TTC549 (cell line): ENCODE data around the gene MATK.
"Not testable (repeated sequence)": the region's sequence is repeated elsewhere in the genome, so short reads cannot be mapped to it uniquely, and the experiment has no call there.

Experiments used
- FAIRE-seq: peaks from 2 replicates; lab custom pipeline; 2012; peaks lifted over from hg19 to GRCh38; lab: Jason Lieb, UNC

Gene MATK

DNA sequence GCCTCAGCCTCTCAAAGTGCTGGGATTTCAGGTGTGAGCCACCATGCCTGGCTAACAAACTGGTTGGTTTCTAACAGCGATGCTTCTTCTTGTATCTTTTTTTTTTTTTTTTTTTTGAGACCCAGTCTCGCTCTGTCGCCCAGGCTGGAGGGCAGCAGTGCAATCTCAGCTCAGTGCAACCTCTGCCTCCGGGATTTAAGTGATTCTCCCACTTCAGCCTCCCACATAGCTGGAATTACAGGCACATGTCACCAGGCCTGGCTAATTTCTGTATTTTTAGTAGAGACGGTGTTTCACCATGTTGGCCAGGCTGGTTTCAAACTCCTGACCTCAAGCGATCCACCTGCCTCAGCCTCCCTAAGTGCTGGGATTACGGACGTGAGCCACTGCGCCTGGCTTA is 30.0 kb upstream of the MATK start:
- not testable (repeated sequence) for FAIRE-seq

DNA sequence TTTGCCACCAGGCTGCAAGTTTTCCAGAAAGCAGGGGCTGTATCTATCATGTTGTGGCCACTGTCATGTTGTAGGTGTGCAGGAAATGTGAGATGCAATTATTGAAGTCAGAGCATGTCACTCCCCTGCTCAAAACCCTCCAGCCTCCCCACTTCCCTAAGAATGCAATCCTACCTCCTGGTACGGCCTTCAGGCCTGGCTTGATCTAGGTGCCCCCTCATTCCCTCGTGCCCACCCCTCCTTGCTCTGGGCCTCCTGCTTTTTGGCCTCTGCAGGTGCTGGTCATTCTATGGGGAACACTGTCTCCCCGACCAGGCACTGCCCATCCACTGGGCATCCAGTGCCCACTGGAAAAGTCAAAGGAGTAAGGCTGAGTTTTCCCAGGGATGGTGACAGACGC is 28.5 kb upstream of the MATK start:
- FAIRE-seq = no peak

DNA sequence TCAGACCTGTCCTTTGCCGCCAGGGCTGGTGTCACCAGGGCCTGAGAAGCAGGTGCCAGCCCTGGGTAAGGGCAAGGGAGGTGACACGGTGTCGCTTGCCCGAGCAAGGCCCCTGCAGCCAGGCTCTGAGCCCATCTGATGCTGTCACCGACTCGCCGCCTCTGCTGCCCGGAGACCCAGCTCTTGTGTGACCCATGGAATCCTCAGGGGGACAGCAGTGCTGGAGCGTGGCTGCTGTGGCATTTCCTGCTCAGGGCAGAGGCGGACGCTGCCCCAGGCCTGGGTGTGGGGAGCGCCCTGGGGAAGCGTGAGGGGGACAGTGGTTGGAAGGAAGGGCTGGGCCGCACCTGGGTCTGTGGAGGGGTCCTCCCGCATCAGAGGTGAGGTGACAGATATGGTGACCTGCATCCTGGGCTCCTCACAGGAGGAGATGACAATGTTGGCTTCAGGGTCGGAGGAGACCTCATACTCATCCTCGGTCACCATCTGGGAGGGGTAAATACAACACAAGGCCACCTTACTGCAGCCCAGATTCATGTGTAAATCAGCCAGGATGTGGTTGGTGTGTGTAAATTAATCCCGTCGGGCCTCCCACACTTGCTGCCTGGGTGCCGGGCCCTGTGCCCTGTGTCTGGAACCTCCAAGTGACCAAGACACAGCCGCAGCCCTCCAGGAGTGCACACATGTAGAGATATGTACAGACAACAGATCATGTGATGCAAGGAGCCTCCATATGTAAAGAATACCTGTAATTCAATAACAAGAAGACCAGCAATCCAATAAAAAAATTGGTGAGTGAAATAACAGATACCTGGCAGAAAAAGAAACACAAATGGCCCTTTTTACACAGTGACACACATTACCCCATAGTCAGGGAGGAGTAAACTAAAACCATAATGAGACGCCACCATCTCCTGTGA is 27.6 kb upstream of the MATK start:
- no peak for FAIRE-seq

DNA sequence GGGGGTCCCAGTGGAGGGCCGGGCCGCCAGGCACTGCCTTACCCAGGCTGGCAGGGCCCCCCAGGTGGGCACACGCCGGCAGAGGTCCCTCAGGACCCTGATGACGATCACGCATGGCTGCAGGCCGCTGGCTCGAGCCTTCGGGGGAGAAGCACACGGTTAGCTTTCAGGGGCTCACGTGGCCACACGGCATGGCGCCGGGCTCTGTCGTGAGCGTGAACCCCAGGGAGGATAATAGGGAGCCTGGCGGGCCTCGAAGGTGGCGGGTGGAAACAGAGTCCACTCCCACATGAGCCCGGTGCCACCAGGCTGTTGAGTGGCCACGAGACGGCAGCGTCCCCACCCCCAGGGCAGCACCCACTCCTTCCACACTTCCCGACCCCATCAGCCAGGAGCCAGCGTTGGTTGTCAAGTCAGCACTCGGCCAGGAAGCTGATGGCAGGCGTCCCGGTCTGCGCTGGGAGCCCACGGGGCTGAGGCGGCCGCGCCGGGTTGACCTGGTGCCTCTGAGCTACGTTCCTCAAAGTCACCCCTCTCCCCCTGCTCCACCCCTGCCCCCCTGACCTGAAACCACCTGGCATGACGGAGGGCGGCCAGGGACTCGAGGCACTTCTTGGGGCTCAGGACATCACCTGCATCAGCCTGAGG is 24.7 kb upstream of the MATK start:
- no peak for FAIRE-seq

DNA sequence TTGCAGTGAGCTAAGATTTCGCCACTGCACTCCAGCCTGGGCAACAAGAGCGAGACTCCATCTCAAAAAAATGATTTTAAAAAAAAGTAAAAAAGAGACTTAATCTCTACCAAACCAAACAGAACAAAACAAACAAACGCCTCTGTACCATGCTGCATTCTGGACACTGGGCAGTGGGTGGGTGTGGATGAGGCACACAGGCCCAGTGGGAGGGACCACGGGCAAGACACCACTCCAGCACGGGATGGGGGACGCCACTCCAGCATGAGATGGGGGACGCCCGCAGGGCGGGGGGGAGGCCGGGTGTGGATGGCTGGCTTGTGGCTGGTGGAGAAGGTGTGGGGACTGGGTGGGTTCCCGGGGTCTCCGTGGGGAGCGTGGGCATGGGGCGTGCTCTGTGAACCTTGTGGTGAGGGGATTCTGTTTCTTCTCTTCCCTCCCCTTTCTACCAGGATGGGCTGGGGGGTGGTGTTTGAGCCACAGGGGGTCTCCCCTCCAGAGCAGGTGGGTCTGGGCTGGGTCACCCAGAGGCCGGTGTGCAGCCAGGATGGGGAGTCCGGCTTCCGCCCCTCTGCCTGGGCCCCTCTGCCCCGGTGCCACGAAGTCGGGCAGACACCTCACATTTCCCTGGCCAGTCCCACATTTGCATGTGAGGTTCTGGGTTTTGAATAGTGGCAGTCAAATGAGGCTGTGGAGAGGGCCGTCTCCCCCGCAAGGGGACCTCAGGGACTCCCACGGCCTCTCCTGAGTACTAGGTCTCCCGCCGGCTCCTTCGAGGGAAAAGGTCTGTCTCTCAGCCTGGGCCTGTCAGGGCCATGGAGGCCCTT is 23.9 kb upstream of the MATK start:
- no peak for FAIRE-seq

DNA sequence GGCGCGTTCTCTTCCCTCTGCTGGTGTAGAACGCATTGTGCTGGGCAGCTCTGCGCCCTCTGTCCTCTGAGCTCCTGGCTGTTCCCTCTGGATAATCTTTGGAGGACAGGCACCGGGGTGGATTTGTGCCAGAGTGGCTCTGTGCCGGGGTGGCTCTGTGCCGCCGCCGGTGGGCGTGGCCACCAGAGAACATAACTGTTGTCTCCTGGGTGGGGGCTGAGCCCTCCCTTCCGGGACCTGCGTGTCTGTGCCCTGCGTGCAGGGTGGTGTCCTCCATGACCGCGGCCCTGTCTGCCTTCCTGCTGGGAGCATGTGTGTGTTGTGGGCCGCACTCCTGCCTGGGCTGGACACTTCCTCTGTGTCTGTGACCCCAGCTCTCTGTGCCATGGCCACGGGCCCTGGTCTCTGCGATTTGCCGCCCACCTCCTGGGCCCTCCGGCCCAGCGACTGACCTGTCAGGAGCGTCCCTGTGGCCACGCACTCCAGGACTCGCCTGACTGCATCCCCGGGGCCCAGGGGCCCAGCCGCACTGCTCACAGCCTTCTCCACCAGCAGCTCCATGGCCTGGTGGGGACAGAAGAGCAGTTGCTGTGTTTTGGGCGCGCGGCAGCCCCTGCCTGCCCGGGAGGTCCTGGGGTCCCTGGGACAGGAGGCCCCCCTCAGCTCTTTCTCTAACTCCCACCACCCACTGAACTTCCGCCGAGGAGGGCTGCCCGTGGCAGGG is 22.4 kb upstream of the MATK start:
- FAIRE-seq = no peak

DNA sequence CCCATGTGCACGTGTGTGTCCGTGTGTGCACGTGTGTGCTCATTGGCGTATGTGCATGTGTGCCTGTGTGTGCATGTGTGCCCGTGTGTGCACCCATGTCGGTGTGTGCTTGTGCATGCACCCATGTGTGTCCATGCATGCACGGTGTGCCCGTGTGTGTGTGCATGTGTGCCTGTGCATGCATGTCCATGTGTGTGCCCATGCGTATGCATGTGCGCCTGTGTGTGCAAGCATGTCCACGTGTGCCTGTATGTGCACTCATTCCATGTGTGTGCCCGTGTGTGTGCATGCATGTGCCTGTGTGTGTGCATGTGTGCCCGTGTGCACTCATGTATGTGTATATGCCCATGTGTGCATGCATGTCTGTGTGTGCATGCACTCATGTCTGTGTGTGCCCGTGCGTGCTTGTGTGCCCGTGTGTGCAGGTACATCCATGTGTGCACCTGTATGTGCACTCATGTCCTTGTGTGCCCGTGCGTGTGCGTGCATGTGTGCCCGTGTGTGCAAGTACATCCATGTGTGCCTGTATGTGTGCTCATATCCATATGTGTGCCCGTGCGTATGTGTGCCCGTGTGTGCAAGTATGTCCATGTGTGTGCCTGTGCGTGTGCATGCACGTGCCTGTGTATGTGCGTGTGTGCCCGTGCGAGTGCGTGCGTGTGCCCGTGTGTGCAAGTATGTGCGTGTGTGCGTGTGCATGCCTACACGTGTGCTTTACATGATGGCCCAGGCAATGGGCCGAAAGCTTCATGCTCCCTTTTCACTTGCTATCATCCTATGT is 21.6 kb upstream of the MATK start:
- FAIRE-seq = no peak

DNA sequence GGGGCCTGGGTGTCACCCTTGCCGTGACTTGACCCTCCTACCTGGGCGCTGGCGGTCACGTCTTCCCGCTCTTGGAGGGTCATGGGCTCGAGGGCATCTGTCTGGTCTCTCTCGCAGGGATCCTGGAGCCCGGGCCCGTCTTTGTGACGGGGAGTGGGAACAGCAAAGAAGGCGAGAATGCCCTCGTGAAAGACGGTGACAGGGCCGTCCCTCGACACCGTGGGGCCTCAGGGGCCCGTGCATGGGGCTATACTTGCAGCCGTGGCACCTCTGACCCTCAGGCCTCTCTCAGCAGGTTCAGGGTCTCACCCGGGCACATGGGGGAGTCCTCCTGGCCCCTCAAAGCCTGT is 20.9 kb upstream of the MATK start:
- no peak for FAIRE-seq

DNA sequence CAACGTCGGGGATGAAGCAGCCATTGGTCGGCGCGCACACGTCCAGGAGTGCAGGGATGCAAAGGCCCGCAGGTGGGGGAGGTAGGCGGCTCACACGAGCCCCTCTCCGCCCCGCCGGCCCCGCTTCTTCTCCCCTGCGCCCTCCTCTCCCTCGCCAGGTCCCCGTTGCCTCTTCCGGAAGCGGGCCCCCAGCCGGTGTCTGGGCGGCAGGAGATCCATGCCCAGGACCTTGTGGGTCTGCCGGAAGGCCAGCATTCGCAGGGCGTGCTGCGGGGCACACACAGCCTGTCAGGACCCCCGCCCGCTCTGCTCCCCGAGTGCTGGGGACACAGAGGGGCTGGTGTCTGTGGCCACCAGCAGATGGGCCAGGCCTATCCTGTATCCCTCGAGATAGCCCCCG is 19.7 kb upstream of the MATK start:
- FAIRE-seq = no peak

DNA sequence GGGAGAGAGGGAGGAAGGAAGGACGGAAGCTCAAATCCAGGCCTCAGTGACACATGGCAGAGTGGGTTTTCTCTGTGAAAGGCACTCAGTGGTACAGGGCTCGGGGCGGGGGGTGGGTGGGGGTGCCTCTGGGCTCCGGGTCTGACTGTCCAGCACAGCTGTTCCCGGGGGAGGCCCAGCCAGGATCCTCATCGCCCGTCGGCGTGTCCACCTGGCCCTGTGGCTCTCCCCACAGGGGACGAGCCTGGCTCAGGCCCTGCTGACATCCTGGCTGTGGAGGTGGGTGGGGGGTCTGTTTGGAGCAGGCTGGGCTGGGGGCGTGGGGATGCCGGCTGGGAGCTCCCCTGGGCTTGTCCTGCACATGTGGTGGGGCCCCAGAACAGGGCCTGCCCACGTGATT is 18.2 kb upstream of the MATK start:
- no peak for FAIRE-seq

DNA sequence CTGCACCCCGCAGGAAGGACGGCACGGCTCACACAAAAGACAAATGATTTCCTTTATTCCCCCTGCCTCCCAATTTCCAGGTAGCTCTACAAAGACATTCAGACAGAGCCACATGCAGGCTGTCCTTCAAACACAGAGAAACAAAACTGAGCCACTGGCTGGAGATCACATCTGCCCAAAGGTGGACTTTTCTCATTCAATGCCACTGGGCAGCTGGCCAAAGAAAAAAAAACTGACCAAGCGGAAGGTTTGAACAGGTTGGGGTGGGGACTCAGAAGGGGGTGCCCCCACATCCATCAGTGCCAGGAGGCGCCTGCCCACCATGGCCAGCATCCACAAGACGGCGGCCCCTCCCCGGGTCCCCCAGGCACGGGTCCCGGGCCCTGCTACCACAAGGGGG is 17.8 kb upstream of the MATK start:
- no peak for FAIRE-seq

DNA sequence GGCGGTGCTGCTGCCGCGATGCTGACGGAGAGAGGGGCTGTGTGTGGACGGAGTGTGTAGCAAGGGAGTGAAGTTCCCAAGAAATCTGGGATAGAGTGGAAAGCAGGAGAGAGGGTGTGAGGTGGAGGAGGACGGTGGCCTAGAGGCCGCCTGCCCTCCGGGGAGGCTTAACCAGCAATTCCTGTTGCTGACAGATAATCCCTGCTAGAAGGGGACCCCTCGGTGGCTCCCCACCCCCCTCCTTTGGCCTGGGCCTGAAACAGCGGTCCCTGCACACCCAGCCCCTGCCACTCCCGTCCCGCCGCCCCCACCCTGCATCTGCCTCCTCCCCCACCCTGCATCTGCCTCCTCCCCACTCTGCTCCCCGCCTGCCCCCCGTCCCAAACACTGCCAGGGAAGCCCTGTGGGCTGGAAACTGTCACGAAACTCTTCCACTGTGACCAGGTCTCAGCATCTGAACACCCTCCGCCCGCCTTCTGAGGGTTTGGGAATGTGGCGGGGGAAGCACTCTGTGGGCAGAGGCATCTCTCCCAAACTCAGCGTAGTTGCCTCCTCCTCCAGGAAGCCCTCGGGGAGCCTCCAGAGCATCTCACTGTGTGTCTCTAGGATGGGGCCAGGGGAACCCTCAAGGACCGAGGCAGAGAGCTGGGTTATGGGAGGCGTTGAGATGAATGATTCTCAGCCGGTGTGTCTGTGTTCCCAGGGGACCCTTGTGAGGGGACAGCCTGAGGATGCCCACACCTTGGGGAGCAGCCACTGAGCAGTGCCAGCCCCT is 17.1 kb upstream of the MATK start:
- no peak for FAIRE-seq

DNA sequence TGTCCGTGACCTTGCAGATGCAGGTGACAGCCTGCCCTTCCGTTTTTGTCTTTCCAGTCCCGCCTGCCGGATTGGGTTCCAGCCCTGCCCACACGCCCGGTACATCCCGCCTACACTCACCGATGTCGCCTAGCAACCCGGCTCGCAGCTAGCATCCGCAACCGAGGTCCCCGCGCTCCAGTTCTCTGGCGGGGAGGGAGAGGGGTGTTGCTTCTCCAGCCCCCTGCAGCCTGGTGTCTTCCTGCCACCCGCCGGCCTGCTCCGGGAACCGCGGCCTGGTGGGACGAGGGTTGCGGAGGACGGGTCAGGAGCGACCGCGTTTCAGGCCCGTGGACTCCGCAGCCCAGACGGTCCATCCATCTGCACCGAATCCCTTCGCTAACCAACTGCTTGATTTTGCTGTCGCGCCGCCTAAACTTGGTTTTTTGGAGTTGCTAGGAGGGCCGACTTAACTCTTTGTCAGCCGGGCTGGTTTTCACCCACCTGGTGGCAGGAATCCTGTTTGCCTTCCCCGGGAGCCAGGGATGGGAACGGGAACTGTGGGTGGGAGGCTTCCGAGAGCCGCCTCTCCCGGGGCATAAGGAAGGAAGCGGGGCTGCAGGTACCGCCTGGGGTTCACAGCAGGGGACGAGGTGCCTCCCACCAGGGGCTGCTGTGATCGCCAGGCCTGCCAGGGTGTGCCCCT is 15.4 kb upstream of the MATK start:
- no peak for FAIRE-seq

DNA sequence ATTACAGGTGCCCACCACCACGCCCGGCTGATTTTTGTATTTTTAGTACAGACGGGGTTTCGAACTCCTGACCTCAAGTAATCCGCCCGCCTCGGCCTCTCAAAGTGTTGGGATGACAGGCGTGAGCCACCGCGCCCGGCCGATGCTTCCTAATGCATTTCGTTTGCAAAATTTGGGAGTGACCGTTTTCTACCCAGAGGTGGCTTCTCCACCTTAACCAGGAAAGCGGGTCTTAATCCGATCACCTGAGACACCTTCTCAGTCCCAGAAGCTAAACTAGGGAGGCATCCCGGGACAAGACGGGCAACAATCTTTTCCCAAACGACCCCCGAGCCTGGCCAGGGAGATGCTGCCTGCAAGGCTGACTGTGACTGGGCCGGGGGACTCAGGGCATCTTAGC is 14.8 kb upstream of the MATK start:
- no peak for FAIRE-seq

DNA sequence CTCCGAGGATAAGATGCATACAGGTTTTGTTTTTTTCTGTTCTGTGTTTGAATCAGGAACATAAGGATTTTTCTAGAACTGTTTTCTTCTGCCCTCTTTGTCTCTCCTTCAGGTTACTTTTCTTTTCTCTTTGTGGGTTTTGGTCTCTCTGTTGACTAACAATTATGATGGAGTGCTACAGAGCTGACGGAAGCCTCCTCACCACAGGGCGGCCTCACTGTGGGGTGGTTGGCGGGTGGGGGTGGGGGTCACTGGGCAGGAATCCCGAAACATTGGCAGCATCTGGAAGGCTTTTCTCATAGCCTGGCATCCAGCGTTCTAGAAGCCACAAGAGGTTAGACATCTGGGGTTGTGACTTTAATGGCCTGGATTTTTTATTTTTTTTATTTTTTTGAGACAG is 12.0 kb upstream of the MATK start:
- FAIRE-seq = no peak

DNA sequence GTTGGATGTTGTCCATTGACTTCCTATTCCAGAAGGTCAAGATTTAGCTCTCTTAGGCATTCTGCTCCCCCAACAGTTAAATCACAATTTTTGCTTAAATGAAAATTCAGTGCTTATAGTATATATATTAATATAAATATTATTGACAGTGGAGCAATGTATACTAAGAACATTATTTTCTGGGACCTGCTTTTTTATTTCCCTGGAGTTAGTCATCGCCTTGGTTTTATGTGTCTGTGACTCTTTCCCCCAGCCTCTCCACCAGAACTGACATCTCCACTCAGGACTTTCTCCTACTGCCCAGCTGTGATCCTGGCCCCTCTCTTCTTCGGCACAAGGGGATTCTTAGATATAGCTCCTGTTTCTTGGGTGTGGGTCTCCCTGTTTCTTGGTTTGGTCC is 10.2 kb upstream of the MATK start:
- FAIRE-seq = no peak

DNA sequence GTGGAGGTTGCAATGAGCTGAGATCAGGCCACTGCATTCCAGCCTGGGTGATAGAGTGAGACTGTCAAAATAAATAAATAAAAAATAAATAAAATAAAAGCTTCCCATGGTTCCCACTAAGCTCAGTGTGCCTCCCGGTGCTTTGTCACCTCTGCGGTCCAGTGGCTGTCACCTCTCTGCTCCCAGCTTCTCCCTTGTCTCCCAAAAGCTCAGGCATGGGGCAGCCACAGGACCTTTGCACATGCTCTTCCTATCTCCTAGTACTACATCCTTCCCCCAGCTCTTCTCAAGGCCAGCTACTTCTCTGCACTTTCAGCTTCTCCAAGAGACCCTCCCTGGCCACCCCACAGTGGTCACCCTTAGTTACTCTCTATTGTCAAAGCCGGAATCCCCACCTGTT is 7.6 kb upstream of the MATK start:
- FAIRE-seq = no peak

DNA sequence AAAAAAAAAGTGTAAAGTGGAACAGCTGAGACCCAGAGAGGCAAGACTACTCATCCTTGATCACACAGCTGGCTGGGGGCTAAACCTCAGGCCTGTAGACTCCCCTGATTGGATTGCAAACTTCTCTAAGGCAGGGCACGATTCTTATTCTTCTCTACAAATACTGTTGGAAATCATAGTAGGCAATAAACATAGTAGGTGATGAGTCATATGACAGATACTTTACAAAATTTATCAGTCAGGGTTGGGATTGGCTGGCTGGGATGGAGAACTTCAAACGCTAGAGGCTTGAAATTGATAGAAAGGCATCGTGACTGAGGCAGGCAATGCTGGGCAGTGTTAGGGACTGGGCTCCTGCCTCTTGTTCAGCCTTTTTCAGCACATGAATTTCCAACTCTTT is 5.9 kb upstream of the MATK start:
- FAIRE-seq = no peak

DNA sequence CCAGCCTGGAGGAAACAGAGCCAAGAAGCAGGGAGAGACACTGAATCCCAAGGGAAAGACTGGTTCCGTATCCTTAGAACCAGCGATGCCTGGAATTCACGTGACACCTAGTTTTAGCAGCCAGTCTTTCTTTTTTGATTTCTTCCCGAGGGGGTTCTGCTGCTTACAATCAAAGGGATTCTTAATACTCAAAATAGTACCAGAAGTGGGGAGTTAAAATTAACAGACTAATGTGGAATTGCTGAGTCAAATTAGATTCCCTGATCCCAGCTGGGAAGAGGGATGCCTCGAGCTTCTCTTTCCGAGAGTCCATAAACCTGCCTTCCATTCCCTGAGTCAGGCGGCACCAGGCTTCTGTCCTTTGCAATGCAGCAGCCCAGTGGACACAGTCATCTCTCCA is 4.8 kb upstream of the MATK start:
- FAIRE-seq = no peak

DNA sequence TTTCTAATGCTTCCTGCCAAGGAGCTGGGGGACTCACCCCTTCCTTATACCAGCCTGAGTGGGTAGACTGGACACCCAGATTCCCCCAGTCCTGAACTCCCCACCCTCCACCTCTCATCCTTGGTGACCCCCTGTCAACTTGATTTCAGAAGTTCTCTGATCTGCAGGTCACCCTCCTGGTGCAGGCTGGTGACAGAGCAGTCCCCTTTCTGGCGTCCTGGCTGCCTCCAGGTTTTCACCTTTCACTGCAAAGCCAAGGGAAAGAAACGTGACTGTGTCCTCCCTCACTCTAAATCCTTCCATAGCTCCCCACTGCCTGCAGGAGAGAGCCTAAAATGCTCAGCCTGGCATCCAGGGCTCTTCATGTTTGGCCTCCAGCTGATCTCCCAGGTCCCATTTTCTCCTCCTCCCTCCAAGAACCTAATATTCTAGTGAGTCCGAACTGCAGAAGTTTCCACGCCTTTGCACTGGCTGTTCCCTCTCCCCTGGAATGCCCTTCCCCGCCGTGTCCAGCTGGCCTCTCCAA is 4.1 kb upstream of the MATK start:
- FAIRE-seq = no peak
